Activated CD4-positive, CD25-positive, alpha-beta regulatory T cell treated with anti-CD3 and anti-CD28 coated beads, Interleukin-2, amount 50 U/mL, for 16 hours (primary cell): ENCODE measurements around the gene UQCC5.

Experiments
- DNase-seq: peaks from one replicate; pipeline ENCODE4 v3.0.0-alpha.2; 2020; ENCODE audit warnings: low read depth, low spot score

The UQCC5 gene

DNA sequence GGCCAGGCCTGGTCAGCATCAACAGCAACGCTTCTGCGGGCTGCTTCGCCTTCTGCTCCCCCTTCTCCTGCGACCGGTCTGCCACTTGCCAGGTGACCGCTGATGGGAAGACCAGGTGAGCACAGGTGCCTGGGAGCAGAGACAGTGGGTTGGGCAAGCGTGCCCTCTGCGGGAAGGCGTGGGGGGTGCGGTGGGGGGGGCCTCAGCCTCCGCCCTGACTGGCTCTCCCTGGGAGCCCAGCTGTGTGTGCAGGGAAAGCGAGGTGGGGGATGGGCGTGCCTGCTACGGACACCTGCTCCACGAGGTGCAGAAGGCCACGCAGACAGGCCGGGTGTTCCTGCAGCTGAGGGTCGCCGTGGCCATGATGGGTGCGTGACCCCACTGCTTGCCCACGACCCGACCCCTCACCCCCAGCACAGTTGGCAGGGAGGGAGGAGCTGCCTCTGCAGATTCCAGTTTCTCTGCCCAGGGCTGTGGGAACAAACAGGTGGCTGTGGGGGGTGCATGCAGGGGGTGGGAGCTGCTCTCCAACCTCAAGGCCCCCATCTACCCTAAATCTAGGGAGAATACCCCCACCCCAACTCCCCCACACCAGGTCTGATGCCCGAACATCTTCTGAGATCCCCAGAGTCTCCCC lies 32.5 kb upstream of the UQCC5 start:
- no peak for DNase-seq

DNA sequence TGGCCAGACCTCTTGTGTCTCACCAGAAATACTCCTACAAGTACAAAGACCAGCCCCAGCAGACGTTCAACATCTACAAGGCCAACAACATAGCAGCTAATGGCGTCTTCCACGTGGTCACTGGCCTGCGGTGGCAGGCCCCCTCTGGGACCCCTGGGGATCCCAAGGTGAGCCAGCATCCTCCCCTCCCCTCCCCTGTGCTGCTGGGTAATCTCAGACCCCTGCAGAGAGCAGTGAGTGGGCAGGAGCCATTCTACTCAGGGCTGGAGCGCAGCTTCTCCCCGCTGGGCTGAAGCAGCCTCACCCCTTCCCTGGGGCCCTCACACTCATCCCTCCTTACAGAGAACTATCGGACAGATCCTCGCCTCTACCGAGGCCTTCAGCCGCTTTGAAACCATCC lies 31.4 kb upstream of the UQCC5 start:
- DNase-seq: no peak

DNA sequence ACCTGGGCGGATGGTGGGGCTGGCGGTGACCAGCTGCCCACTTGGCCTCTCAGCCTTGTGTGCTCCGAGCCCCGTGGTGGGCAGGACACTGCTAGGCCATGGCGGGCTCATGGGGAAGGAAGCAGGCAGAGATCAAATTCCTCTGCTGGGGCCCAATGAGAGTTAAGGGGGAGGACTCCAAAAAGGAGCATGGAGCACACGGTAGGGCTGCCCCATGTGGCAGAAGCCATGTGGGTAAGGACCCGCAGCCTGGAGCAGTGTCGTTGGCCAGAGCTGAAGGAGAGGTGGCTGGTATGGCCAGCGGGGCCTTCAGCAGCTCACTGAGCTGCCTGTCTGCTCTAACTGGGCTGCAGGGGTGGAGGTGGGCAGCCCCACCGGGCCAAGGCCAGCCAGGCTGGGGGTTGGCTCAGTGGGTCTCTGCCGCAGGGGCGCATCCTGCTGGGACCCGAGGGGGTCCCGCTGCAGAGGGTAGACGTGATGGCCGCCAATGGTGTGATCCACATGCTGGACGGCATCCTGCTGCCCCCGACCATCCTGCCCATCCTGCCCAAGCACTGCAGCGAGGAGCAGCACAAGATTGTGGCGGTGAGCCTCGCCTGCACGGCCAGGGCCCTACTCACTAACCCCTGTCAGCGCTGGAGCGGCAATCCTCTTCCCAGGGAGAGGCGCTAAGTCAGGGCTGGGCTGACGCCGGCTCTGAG lies 30.0 kb upstream of the UQCC5 start:
- DNase-seq: no peak

GRCh38 chr3:52507359-52507758 lies 29.0 kb upstream of the UQCC5 start:
- DNase-seq: no peak

DNA sequence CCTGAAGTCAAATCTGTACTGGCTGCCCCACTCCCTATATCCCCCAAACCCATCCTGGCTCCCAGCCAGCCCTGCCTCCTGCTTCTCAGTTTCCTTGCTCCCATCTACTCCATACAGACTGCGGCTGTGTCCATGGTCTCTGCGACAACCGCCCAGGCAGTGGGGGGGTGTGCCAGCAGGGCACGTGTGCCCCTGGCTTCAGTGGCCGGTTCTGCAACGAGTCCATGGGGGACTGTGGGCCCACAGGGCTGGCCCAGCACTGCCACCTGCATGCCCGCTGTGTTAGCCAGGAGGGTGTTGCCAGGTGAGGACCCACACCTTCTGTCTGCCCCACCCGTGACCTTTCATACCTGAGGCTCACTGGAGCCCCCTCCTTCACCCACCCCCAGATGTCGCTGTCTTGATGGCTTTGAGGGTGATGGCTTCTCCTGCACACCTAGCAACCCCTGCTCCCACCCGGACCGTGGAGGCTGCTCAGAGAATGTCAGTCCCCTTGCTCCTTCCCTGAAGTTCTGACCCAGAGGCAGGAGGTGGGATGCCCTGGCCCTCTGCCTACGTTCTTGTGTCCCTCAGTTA lies 26.6 kb upstream of the UQCC5 start:
- no peak for DNase-seq

DNA sequence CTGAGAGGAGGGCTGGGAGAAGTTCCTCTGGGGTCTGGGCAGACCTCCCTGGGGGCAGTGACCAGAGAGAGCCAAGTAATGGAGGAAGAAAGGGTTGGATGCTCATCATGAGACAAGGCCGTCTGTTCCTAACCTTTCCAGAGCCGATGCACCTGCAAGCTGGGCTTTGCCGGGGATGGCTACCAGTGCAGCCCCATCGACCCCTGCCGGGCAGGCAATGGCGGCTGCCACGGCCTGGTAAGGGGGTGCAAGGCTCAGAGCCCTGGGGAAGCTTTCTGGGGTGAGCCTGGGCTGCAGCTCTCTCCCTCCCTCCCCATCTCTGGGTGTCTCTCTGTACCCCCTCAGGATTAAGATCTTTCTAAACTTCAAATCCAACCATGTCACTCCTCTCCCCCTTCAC lies 24.9 kb upstream of the UQCC5 start:
- no peak for DNase-seq

DNA sequence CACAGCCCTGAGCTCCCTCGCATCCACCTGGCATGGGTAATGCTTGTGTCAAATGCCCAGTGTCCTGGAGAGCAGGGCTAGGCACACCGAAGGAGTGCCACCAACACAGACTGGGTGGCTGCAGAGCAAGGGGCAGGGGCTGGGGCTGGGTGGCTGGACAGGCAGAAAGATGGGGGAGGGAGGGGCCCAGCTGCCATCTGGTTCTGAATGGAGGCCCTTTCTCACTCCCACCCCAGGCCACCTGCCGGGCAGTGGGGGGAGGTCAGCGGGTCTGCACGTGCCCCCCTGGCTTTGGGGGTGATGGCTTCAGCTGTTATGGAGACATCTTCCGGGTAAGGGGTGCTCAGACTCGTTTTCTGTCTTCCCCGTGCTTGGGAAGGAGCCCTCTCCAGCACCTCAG lies 24.3 kb upstream of the UQCC5 start:
- no peak for DNase-seq

GRCh38 chr3:52512727-52513126 lies 23.7 kb upstream of the UQCC5 start:
- no peak for DNase-seq

DNA sequence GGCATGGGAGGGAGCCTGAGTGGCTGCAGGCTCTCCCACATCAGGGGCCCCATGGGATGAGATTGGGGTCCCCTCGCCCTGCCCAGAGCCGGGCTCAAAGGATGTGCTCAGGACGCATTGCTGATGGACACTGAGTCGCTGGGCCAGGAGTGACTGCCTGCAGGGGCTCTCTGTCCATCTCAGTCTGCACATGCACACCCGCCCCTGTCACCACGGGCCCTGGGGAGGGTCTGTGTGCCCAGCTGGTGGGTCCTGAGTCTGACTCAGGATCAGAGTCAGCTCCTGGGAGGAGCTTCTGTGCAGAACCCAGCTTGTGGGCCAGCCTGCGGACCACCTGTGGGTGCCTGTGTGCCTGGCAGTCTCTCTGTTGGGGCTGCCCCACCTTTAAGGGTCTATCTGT lies 23.1 kb upstream of the UQCC5 start:
- DNase-seq: no peak

GRCh38 chr3:52514576-52514975 lies 21.8 kb upstream of the UQCC5 start:
- DNase-seq: no peak

DNA sequence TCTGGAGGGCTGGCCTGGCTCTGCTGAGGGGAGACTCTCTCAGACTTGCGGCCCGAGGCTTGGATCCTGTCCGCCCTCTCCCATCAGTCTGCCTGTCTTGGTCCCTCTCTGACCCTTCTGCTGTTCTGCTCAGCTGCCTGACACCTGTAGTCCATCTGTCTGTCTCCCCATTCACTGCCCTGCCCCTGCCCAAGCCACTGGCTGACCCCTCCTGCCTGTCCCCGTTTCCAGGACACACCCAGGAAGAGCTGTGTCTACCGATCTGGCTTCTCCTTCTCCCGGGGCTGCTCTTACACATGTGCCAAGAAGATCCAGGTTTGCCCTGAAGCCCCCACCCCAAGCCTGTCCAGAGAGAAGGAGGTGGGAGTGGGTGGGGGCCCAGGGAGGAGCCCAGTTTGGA lies 21.2 kb upstream of the UQCC5 start:
- no peak for DNase-seq

DNA sequence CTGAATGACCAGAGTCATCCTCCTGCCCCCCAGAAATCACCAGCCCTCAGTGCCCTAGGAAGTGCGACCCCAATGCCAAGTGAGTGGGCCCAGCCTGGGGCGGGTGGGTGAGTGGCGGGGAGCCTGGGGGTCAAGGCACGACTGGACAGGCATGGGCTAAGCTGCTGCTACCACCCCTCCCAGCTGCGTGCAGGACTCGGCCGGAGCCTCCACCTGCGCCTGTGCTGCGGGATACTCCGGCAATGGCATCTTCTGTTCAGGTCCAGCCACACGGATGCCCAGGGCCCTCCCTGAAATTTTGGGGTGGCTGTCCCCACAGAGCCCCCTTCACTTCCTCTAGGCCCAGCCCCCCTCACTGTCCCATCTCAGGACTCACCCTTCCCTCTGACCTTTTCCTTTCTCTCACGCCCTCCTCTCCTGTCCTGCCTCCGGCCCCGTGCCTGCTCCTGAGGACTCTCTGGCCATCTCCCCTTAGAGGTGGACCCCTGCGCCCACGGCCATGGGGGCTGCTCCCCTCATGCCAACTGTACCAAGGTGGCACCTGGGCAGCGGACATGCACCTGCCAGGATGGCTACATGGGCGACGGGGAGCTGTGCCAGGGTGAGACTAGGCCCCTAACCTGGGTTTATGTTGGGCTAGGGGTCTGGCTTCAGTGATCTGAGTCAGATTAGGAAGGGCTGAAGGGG lies 19.8 kb upstream of the UQCC5 start:
- no peak for DNase-seq

DNA sequence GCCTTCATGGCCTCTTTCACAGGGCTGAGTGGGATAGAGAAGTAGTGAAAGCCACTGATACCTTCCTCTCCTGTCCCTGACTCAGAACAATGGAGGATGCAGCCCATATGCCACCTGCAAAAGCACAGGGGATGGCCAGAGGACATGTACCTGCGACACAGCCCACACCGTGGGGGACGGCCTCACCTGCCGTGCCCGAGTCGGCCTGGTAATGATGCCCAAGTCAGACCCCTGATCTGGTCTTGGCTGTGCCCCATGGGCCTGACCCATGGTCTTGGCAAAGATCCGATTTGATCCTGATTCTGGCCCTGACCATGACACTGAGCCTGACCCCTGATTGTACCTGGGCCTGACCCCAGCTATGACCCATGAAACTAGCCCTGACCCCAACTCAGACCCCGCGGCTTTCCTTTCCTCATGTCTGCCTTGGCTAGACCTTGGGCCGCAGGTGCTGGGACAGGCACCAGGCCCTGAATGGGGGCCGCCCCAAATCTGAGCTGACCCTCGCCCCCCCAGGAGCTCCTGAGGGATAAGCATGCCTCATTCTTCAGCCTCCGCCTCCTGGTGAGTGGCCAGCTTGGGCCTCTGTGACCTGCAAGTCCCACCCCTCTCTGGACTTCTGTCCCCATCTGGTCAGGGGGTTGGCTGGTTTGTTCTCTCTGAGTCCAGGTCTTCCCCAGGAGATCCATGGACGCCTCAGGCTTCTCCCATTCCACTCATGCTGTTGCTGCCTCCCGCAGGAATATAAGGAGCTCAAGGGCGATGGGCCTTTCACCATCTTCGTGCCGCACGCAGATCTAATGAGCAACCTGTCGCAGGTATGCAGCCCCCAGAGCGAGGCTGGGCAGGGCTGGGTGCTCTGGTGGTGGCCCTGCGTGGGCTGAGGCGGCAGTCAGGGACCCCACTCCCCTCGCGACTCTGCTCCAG lies 18.3 kb upstream of the UQCC5 start:
- no peak for DNase-seq

DNA sequence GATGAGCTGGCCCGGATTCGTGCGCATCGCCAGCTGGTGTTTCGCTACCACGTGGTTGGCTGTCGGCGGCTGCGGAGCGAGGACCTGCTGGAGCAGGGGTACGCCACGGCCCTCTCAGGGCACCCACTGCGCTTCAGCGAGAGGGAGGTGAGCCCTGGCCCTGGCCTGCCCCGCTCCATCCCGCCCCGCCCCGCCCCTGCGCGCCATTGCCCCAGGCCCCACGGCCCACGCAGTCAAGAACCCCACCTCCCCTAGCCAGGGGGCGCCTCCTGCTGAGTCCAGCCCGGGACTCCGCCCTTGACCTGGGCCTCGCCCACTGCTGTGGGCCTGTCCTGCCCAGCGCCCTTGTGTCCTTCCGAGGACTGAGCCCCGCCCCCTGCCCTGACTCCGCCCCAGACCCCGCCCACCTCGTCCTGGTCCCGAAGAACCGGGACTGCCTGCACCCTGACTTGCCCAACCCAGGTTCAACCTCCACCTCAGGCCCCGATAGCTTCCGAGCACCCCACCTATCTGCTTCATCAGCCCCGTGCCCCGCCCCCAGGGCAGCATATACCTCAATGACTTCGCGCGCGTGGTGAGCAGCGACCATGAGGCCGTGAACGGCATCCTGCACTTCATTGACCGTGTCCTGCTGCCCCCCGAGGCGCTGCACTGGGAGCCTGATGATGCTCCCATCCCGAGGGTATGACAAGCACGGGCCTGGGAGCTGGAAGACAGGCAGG lies 17.5 kb upstream of the UQCC5 start:
- DNase-seq: no peak

- no peak for DNase-seq
These were observed 16.8 kb upstream of the UQCC5 start for GRCh38 chr3:52519445-52520140.

- no peak for DNase-seq
These were observed 16.2 kb upstream of the UQCC5 start for GRCh38 chr3:52520141-52520667.

DNA sequence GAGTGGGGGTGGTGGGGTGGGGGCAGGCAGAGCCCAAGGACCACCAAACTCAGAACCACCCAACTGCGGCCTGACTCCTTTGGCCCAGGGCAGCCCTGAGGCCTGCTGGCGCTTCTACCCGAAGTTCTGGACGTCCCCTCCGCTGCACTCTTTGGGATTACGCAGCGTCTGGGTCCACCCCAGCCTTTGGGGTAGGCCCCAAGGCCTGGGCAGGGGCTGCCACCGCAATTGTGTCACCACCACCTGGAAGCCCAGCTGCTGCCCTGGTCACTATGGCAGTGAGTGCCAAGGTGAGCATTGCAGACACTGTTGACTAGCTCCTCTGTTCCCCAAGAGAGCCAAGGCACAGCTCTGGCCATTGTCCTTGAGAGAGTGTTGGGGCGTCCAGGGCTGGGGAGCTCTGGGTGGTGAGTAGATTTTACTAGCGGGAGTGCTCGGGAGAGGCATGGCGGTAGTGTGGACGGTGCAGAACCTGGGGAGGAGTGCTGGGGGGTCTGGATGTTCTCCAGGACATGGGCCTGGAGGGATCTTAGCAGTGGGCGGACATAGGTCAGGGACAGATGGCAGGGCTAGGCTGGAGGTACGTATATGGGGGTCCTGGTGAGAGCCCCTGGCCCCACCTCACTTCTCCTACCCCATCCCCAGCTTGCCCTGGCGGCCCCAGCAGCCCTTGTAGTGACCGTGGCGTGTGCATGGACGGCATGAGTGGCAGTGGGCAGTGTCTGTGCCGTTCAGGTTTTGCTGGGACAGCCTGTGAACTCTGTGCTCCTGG lies 15.5 kb upstream of the UQCC5 start:
- DNase-seq: no peak

DNA sequence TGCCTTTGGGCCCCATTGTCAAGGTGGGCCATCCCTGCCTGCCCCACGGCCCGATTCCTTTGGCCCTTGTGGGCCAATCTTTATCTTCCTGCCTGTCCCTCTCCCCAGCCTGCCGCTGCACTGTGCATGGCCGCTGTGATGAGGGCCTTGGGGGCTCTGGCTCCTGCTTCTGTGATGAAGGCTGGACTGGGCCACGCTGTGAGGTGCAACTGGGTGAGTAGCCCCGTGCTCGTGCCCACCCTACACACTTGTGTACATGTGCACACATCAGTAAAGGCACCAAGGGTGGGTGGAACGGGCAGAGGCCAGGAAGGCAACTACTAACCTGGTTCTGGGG lies 14.9 kb upstream of the UQCC5 start:
- no peak for DNase-seq

DNA sequence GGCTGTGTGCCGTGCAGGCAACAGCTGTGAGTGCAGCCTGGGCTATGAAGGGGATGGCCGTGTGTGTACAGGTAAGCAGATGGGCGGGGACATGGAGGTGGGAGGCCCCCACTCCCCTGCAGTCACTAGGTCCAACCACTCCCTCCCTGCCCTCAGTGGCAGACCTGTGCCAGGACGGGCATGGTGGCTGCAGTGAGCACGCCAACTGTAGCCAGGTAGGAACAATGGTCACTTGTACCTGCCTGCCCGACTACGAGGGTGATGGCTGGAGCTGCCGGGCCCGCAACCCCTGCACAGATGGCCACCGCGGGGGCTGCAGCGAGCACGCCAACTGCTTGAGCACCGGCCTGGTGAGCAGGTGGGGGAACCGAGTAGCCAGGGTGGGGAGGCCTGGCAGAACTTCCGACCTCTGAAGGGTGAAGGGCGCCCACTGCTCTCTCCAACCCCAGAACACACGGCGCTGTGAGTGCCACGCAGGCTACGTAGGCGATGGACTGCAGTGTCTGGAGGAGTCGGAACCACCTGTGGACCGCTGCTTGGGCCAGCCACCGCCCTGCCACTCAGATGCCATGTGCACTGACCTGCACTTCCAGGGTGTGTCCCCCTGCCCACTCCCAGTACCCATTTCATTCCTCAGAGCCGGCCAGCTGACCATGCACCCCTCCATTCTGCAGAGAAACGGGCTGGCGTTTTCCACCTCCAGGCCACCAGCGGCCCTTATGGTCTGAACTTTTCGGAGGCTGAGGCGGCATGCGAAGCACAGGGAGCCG lies 14.3 kb upstream of the UQCC5 start:
- no peak for DNase-seq
